ENCODE measurements around the gene FEM1A. TPM values are rescaled to one million over a fixed set of nuclear protein-coding genes. Genes with fewer than 3 reads are reported as not detected.

The FEM1A gene, protein sequence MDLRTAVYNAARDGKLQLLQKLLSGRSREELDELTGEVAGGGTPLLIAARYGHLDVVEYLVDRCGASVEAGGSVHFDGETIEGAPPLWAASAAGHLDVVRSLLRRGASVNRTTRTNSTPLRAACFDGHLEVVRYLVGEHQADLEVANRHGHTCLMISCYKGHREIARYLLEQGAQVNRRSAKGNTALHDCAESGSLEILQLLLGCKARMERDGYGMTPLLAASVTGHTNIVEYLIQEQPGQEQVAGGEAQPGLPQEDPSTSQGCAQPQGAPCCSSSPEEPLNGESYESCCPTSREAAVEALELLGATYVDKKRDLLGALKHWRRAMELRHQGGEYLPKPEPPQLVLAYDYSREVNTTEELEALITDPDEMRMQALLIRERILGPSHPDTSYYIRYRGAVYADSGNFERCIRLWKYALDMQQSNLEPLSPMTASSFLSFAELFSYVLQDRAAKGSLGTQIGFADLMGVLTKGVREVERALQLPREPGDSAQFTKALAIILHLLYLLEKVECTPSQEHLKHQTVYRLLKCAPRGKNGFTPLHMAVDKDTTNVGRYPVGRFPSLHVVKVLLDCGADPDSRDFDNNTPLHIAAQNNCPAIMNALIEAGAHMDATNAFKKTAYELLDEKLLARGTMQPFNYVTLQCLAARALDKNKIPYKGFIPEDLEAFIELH
- total RNA-seq (10 to 100 TPM in 1 of 2 donors, 1 to 10 TPM in 1; 10.0 to 15.1 TPM), polyA plus RNA-seq (1 to 10 TPM in 1 of 2 donors, under 1 TPM in 1; 0.25 to 4.9 TPM)

DNA sequence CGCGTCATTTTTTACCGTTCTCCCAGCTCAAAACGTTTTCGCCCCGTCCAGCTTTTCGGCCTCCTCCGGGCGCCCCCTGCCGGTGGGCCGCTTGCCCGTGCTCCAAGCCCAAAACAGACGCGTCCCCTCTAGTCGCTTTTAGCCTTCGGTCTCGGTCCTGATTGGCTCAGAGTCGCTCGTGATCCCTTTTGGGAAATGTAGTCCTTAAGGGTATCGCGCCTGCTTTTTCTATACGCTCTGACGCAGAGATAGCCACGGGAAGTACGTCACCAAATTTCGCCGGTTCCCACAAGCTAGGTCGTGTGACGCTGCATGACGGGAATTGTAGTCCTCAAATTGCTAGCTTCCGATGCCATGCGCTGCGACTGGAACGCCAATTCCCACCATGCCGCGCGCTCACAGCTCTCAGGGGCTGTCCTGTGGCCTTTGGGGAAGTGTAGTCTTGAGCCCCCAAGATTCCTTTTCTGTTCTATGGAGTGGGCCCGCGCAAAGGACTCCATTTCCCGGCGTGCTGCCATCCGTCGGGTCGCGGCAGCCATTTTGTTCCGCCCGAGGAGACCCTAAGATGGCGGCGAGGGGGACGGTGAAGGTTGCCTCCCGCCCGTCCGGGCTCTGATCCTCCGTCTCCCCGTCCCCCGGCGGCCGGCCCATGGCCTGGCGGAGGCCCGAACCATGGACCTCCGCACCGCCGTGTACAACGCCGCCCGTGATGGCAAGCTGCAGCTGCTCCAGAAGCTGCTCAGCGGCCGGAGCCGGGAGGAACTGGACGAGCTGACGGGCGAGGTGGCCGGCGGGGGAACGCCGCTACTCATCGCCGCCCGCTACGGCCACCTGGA lies at the start of gene FEM1A:
Gene FEM1A (plus strand): TSS at position 552 of the 836 bp plus-strand sequence. CDS start 121 bp downstream, at position 673.
- peak; percentile 99 for DNase-seq (ENCODE audit: low spot score)
- peak within 1 kb of the TSS; percentile 37 to 83 for H3K9ac ChIP-seq (ENCODE audit: low read depth in 1 of 2, low read length in 2 of 2)
- TF ChIP-seq, protein P1, sequence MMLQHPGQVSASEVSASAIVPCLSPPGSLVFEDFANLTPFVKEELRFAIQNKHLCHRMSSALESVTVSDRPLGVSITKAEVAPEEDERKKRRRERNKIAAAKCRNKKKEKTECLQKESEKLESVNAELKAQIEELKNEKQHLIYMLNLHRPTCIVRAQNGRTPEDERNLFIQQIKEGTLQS (IDR thresholded peaks at IDR 0.05), result no peak
- TF ChIP-seq HNF4A (conservative IDR thresholded peaks at IDR 0.05), result peak in 1 of 2 donors; percentile 54
- no peak for TF ChIP-seq EGR1 (IDR thresholded peaks at IDR 0.05; ENCODE audit: low read depth in 2 of 2)
- TF ChIP-seq NR2F2 (IDR thresholded peaks at IDR 0.05), result peak; percentile 47
- TF ChIP-seq, protein P2, sequence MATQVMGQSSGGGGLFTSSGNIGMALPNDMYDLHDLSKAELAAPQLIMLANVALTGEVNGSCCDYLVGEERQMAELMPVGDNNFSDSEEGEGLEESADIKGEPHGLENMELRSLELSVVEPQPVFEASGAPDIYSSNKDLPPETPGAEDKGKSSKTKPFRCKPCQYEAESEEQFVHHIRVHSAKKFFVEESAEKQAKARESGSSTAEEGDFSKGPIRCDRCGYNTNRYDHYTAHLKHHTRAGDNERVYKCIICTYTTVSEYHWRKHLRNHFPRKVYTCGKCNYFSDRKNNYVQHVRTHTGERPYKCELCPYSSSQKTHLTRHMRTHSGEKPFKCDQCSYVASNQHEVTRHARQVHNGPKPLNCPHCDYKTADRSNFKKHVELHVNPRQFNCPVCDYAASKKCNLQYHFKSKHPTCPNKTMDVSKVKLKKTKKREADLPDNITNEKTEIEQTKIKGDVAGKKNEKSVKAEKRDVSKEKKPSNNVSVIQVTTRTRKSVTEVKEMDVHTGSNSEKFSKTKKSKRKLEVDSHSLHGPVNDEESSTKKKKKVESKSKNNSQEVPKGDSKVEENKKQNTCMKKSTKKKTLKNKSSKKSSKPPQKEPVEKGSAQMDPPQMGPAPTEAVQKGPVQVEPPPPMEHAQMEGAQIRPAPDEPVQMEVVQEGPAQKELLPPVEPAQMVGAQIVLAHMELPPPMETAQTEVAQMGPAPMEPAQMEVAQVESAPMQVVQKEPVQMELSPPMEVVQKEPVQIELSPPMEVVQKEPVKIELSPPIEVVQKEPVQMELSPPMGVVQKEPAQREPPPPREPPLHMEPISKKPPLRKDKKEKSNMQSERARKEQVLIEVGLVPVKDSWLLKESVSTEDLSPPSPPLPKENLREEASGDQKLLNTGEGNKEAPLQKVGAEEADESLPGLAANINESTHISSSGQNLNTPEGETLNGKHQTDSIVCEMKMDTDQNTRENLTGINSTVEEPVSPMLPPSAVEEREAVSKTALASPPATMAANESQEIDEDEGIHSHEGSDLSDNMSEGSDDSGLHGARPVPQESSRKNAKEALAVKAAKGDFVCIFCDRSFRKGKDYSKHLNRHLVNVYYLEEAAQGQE (IDR thresholded peaks at IDR 0.05), result peak; percentile 83
- TF ChIP-seq, protein P3, sequence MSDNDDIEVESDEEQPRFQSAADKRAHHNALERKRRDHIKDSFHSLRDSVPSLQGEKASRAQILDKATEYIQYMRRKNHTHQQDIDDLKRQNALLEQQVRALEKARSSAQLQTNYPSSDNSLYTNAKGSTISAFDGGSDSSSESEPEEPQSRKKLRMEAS (IDR thresholded peaks at IDR 0.05), result peak; percentile 86
- TF ChIP-seq YY1 (IDR thresholded peaks at IDR 0.05), result peak; percentile 100
- peak; percentile 95 to 97 for TF ChIP-seq GABPA (IDR thresholded peaks at IDR 0.05 in 1 of 2, conservative IDR thresholded peaks at IDR 0.05 in 1 of 2)
- TF ChIP-seq SP1 (IDR thresholded peaks at IDR 0.05), result peak; percentile 83
- TF ChIP-seq, protein P4, sequence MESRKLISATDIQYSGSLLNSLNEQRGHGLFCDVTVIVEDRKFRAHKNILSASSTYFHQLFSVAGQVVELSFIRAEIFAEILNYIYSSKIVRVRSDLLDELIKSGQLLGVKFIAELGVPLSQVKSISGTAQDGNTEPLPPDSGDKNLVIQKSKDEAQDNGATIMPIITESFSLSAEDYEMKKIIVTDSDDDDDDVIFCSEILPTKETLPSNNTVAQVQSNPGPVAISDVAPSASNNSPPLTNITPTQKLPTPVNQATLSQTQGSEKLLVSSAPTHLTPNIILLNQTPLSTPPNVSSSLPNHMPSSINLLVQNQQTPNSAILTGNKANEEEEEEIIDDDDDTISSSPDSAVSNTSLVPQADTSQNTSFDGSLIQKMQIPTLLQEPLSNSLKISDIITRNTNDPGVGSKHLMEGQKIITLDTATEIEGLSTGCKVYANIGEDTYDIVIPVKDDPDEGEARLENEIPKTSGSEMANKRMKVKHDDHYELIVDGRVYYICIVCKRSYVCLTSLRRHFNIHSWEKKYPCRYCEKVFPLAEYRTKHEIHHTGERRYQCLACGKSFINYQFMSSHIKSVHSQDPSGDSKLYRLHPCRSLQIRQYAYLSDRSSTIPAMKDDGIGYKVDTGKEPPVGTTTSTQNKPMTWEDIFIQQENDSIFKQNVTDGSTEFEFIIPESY (IDR thresholded peaks at IDR 0.05), result peak; percentile 65
- TF ChIP-seq HNF4G (IDR thresholded peaks at IDR 0.05), result no peak
- TF ChIP-seq JUND (IDR thresholded peaks at IDR 0.05), result peak; percentile 20 to 31
- peak; percentile 94 to 96 for TF ChIP-seq RAD21 (IDR thresholded peaks at IDR 0.05)
- peak; percentile 40 to 51 for TF ChIP-seq RXRA (IDR thresholded peaks at IDR 0.05)
- TF ChIP-seq, protein P5, sequence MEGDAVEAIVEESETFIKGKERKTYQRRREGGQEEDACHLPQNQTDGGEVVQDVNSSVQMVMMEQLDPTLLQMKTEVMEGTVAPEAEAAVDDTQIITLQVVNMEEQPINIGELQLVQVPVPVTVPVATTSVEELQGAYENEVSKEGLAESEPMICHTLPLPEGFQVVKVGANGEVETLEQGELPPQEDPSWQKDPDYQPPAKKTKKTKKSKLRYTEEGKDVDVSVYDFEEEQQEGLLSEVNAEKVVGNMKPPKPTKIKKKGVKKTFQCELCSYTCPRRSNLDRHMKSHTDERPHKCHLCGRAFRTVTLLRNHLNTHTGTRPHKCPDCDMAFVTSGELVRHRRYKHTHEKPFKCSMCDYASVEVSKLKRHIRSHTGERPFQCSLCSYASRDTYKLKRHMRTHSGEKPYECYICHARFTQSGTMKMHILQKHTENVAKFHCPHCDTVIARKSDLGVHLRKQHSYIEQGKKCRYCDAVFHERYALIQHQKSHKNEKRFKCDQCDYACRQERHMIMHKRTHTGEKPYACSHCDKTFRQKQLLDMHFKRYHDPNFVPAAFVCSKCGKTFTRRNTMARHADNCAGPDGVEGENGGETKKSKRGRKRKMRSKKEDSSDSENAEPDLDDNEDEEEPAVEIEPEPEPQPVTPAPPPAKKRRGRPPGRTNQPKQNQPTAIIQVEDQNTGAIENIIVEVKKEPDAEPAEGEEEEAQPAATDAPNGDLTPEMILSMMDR (IDR thresholded peaks at IDR 0.05; ENCODE audit: low read depth, low read length, missing input control), result peak; percentile 99
- TF ChIP-seq TAF1 (conservative IDR thresholded peaks at IDR 0.05), result peak; percentile 68
- TF ChIP-seq FOXA2 (IDR thresholded peaks at IDR 0.05), result no peak
- TF ChIP-seq FOXA1 (IDR thresholded peaks at IDR 0.05), result no peak
- H3K9me3 ChIP-seq (ENCODE audit: control insufficient read depth in 4 of 4, low read length in 3 of 4), result no peaks in the 10 kb centered on the region
- peak within 1 kb of the TSS; percentile 70 to 96 (median 89) for H3K4me3 ChIP-seq (ENCODE audit: low read depth in 1 of 3, low read length in 3 of 3)
- peak within 1 kb of the TSS; percentile 67 to 80 for H3K27ac ChIP-seq (ENCODE audit: low read depth in 1 of 2, low read length in 2 of 2)
- peaks cover 6 to 38% (median 32%) of the 10 kb centered on the region in 4 donors for H3K4me1 ChIP-seq (ENCODE audit: control insufficient read depth in 4 of 4, insufficient read depth in 4 of 4, low read length in 3 of 4)
- H3K27me3 ChIP-seq (ENCODE audit: control insufficient read depth in 4 of 4, insufficient read depth in 4 of 4, low read length in 3 of 4), result no peaks in the 10 kb centered on the region
- under 1% methylated on average over 80 of the region's 80 CpGs for WGBS
- peaks cover 7 to 12% (median 10%) of the 10 kb centered on the region in 4 donors for H3K36me3 ChIP-seq (ENCODE audit: control insufficient read depth in 4 of 4, insufficient read depth in 3 of 4, low read depth in 1 of 4, low read length in 3 of 4)
